Cortex of kidney (tissue), 1 donor: Measurements from ENCODE around the gene DLL3.

Experiments
- DNase-seq: peaks from one replicate; lab custom pipeline; 2025; lab: John Stamatoyannopoulos, UW

The DLL3 gene

GRCh38 chr19:39555883-39556282 lies 57.1 kb downstream of the DLL3 start:
- DNase-seq, result no peak
